GM12878 (cell line): ENCODE data around the gene INHBC. TPM values are rescaled to one million over a fixed set of nuclear protein-coding genes. Genes with fewer than 3 reads are reported as not detected.

Experiments
- ATAC-seq: fragments of 200-7000 bp; cut with Tn5 transposase; 3 replicates; pipeline ENCODE4 v1.9.1; 2020; ENCODE audit warnings: mild to moderate bottlenecking, moderate library complexity
- BruUV-seq: library from RNA; stranded (reverse); fragments of 400-500 nt; replicated peaks from 2 replicates; lab custom pipeline; 2021; lab: Mats Ljungman, UMichigan
- CTCF ChIA-PET: fragments of 300-600 bp; sonication (Branson Sonifier 250); formaldehyde crosslinking; extraction: SDS; loops from one replicate; lab custom pipeline; 2021; ENCODE audit warnings: inconsistent platforms; lab: Yijun Ruan, JAX
- POLR2A ChIA-PET: fragments of 350-600 bp; formaldehyde crosslinking; extraction: SDS; loops from one replicate; lab custom pipeline; 2021; ENCODE audit warnings: inconsistent platforms; lab: Charles Lee
- RAD21 ChIA-PET: fragments of 300-600 bp; sonication (Branson Sonifier 250); formaldehyde crosslinking; loops from one replicate; lab custom pipeline; 2023; ENCODE audit warnings: antibody characterized with exemption; ENCODE audit not compliant: unreplicated experiment; lab: Charles Lee
- SMC1A ChIA-PET: fragments of 300-600 bp; sonication (Branson Sonifier 250); formaldehyde crosslinking; loops from one replicate; lab custom pipeline; 2023; ENCODE audit not compliant: unreplicated experiment, uncharacterized antibody; lab: Charles Lee
- DNase-seq: peaks from one replicate; pipeline ENCODE4 v3.0.0-alpha.2; 2011; ENCODE audit warnings: low read depth, low spot score
- FAIRE-seq: peaks from 3 replicates; lab custom pipeline; 2011; peaks lifted over from hg19 to GRCh38; lab: Jason Lieb, UNC
- H2AFZ ChIP-seq: 2 replicates; pipeline ENCODE4 v1.6.0; 2011; ENCODE audit warnings: low read depth, low read length, control low read depth; ENCODE audit not compliant: control insufficient read depth
- H3K27ac ChIP-seq: 2 replicates; pipeline ENCODE4 v1.5.1; 2011; ENCODE audit warnings: control low read depth; ENCODE audit not compliant: control insufficient read depth, insufficient read depth
- H3K27me3 ChIP-seq, 2 experiments: replicated peaks in 1 of 2; 2 replicates each; pipeline versions ENCODE4 v1.6.0 to v1.6.1; 2011; ENCODE audit warnings: low read length in 1 of 2; ENCODE audit not compliant: control insufficient read depth in 2 of 2, insufficient read depth in 2 of 2
- H3K36me3 ChIP-seq, 2 experiments: 2 replicates each; pipeline ENCODE4 v1.5.1; 2011; ENCODE audit warnings: low read length in 1 of 2; ENCODE audit not compliant: control insufficient read depth in 2 of 2, insufficient read depth in 2 of 2
- H3K4me1 ChIP-seq: 2 replicates; pipeline ENCODE4 v1.6.1; 2011; ENCODE audit warnings: mild to moderate bottlenecking, low read length, moderate library complexity, mixed read lengths; ENCODE audit not compliant: control insufficient read depth, insufficient read depth
- H3K4me2 ChIP-seq: 2 replicates; pipeline ENCODE4 v1.6.0; 2011; ENCODE audit warnings: control low read depth; ENCODE audit not compliant: control insufficient read depth, insufficient read depth
- H3K4me3 ChIP-seq: fragments of 200-600 bp; sonication (generic); 2 replicates; pipeline ENCODE4 v1.5.1; 2016
- H3K79me2 ChIP-seq: 2 replicates; pipeline ENCODE4 v1.6.0; 2011; ENCODE audit warnings: low read length; ENCODE audit not compliant: control insufficient read depth, insufficient read depth
- H3K9ac ChIP-seq: 2 replicates; pipeline ENCODE4 v1.8.0; 2011; ENCODE audit warnings: low read length, control low read depth, mixed read lengths; ENCODE audit not compliant: control insufficient read depth, insufficient read depth
- H3K9me3 ChIP-seq: replicated peaks from 3 replicates; pipeline ENCODE4 v1.5.1; 2011; ENCODE audit warnings: mild to moderate bottlenecking, low read length; ENCODE audit not compliant: control insufficient read depth, insufficient read depth
- H4K20me1 ChIP-seq: 2 replicates; pipeline ENCODE4 v1.6.0; 2011; ENCODE audit not compliant: control insufficient read depth, insufficient read depth
- ASH2L ChIP-seq: fragments of 300-600, 200-600 bp; sonication (generic); IDR thresholded peaks from 2 replicates; pipeline ENCODE4 v1.6.1; 2017; ENCODE audit warnings: low read depth, mild to moderate bottlenecking, borderline replicate concordance
- BCL3 ChIP-seq: IDR thresholded peaks from 2 replicates; pipeline ENCODE4 v1.6.1; 2011; ENCODE audit warnings: borderline replicate concordance, low read depth, mild to moderate bottlenecking, moderate library complexity, low read length; ENCODE audit not compliant: insufficient read depth, poor library complexity, severe bottlenecking
- BCLAF1 ChIP-seq: fragments of 450-650 bp; IDR thresholded peaks from 2 replicates; pipeline ENCODE4 v1.6.1; 2017; ENCODE audit warnings: antibody characterized with exemption, mild to moderate bottlenecking, moderate library complexity
- PRDM15 ChIP-seq: fragments of 450-650 bp; formaldehyde crosslinking; IDR thresholded peaks from 2 replicates; pipeline ENCODE4 v1.4.0; 2020; ENCODE audit warnings: mild to moderate bottlenecking, moderate library complexity
- RBBP5 ChIP-seq: fragments of 200-600 bp; sonication (generic); conservative IDR thresholded peaks from 2 replicates; pipeline ENCODE4 v1.6.1; 2016
- SIX5 ChIP-seq: IDR thresholded peaks from 2 replicates; pipeline ENCODE4 v1.6.1; 2011; ENCODE audit warnings: mild to moderate bottlenecking, low read depth, low read length, moderate library complexity; ENCODE audit not compliant: severe bottlenecking
- ZZZ3 ChIP-seq: IDR thresholded peaks from 2 replicates; pipeline ENCODE4 v1.6.1; 2011; ENCODE audit warnings: low read depth; ENCODE audit not compliant: control insufficient read depth, insufficient read length
- WGBS: methylation state at CpG from one replicate; pipeline ENCODE4 v1.1.6; 2016; ENCODE audit warnings: low lambda C conversion rate; ENCODE audit not compliant: insufficient replicate concordance, insufficient coverage; ENCODE audit errors: missing lambda C conversion rate; 5-methylcytosine and 5-hydroxymethylcytosine counted together
- in situ Hi-C: fragments of 300-500 bp; cut with MboI; formaldehyde crosslinking; loops from 9 replicates; pipeline ENCODE4 v1.14.3; 2018; ENCODE audit warnings: mixed read lengths
- intact Hi-C: fragments of 100-400 bp; cut with micrococcal nuclease; formaldehyde crosslinking; loops from one replicate; pipeline ENCODE4 v1.14.2; 2022; ENCODE audit not compliant: unreplicated experiment
- polyA plus RNA-seq, 11 experiments: library from polyadenylated mRNA; depleted of rRNA in 4 of 11; unstranded in 6 of 11; stranded (reverse) in 5 of 11; fragments of >200 nt; fragmentation: Nextera tagmentation in 4 of 11; fragmentation: Illumina TruSeq in 1 of 11; extraction: Ambion mirVana in 4 of 11; extraction: Trizol in 1 of 11; gene quantifications; 1 replicate in 1 of 11; 2 replicates in 10 of 11; pipeline versions ENCODE4 v1.2.1 to v1.2.3, GENCODE V29; 2011 to 2016; ENCODE audit warnings: inconsistent platforms in 2 of 11, missing spikeins in 2 of 11, low read depth in 1 of 11
- total RNA-seq, 4 experiments: library from RNA; depleted of rRNA in 3 of 4; stranded (reverse); fragments of >200 nt in 3 of 4; fragmentation: Illumina TruSeq in 1 of 4; extraction: Trizol in 1 of 4; gene quantifications; 2 replicates each; pipeline versions ENCODE4 v1.2.1 to v1.2.3, GENCODE V29; 2013 to 2021

The INHBC gene
- total and polyA plus RNA-seq, 10 of the 15 experiments (the other 5 are each of a cell fraction or from before 2014, with no cell fraction given), result 0.04 to 0.22 (median 0.13) TPM; not detected in 5

GRCh38 chr12:57475271-57476161 lies 40.9 kb downstream of the INHBC start (continued):
- no peak for TF ChIP-seq BCL3

GRCh38 chr12:57476162-57476992 lies 41.8 kb downstream of the INHBC start:
- FAIRE-seq, result no peak
- H3K27ac ChIP-seq, result peak overlapping the region; percentile 85
- in situ Hi-C loops (no loop called here), intact Hi-C loops (loop anchor here (5.0 to 10.0 kb wide), 2 partner anchors 46 to 278 kb away; partner anchors contain the start of genes CDK4, DDIT3, MARCHF9 and MBD6)
- H3K4me3 ChIP-seq, result peak overlapping the region; percentile 92
- ChIA-PET SMC1A (interaction anchor here (0.6 to 2.2 kb wide), 9 partner anchors 10 to 158 kb away, joined by 3 to 18 read pairs (median 8); partner anchors contain the start of genes DCTN2, DDIT3 and GLI1), POLR2A (interaction anchor here (0.6 to 2.5 kb wide), 10 partner anchors 9 to 247 kb away, joined by 3 to 16 read pairs (median 8); partner anchors contain the start of genes DCTN2, DDIT3, INHBE and SHMT2), CTCF (interaction anchor here (0.6 to 8.1 kb wide), 16 partner anchors 10 to 840 kb away, joined by 3 to 114 read pairs (median 4); partner anchors contain the start of genes DDIT3, GLI1 and INHBE), RAD21 (interaction anchor here (0.6 to 2.0 kb wide), 10 partner anchors 11 to 1659 kb away, joined by 3 to 15 read pairs (median 4); partner anchors contain the start of genes DDIT3, GLI1, INHBE and MARS1)
- no peaks in the 10 kb centered on the region for H4K20me1 ChIP-seq
- peak overlapping the region; percentile 99 for H3K4me2 ChIP-seq
- DNase-seq, result no peak
- peak overlapping the region; percentile 80 for H2AFZ ChIP-seq
- WGBS, result under 1% methylated on average over 29 of the region's 29 CpGs
- H3K9ac ChIP-seq, result peak overlapping the region; percentile 74
- ATAC-seq, result peak; percentile 62
- peaks cover 1 to 25% of the 10 kb centered on the region in 2 experiments for H3K36me3 ChIP-seq
- H3K9me3 ChIP-seq, result no peaks in the 10 kb centered on the region
- no TSS peak for BruUV-seq
- no peaks in the 10 kb centered on the region for H3K27me3 ChIP-seq
- H3K4me1 ChIP-seq, result peaks cover 34% of the 10 kb centered on the region
- peaks cover 44% of the 10 kb centered on the region for H3K79me2 ChIP-seq
- TF ChIP-seq ZZZ3 (no peak), PRDM15 (CRISPR knock-in tag) (no peak), BCLAF1 (no peak), ASH2L (no peak), RBBP5 (no peak), SIX5 (no peak)
